OCI-LY3 (cell line): ENCODE data around the gene VAV1.

Experiments used
- EZH2phosphoT487 ChIP-seq: fragments of 200-600 bp; shearing (Covaris generic); IDR thresholded peaks from 2 replicates; pipeline ENCODE4 v1.6.1; 2018; ENCODE audit warnings: antibody characterized with exemption, mixed run types, low read depth
- TF ChIP-seq, protein P1 (sequence below): fragments of 200-600, 300-600 bp; sonication (generic); IDR thresholded peaks from 2 replicates; pipeline ENCODE4 v1.5.1; 2014; ENCODE audit warnings: antibody characterized with exemption, low read length, low read depth

DNA sequence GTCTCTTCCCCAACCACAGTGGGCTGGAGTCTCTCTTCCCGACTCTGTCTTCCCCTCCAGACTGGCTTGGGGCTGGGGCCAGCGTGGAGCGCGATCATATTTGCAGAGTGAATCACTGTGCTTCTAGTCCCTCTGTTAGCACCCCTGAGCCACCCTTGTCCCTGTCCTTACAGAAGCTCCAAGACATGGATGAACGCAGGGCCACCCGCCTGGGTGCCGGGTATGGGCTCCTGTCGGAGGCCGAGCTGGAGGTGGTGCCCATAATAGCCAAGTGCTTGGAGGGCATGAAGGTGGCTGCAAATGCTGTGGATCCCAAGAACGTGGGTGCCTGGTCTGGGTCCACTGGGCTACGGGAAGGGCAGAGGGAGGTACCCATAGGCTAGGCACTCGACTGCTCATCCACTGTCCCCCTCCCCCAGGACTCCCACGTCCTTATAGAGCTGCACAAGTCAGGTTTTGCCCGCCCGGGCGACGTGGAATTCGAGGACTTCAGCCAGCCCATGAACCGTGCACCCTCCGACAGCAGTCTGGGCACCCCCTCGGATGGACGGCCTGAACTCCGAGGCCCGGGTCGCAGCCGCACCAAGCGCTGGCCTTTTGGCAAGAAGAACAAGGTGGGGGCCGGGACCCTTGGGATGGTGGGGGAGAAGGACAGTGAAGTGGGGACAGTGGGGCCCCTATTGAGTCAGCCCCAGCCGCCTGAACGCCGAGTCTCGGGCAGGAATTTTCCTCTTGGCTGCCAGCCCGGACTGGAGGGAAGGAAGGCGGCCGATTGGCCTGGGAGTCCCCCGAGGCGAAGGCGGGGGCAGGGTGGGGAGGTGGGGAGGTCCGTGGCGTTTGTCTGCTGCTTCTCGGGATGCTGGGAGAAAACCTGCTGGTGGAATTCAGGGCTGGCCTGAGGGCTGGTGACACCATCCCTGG, 27.9 kb upstream of the VAV1 start:
- TF ChIP-seq, protein P1, sequence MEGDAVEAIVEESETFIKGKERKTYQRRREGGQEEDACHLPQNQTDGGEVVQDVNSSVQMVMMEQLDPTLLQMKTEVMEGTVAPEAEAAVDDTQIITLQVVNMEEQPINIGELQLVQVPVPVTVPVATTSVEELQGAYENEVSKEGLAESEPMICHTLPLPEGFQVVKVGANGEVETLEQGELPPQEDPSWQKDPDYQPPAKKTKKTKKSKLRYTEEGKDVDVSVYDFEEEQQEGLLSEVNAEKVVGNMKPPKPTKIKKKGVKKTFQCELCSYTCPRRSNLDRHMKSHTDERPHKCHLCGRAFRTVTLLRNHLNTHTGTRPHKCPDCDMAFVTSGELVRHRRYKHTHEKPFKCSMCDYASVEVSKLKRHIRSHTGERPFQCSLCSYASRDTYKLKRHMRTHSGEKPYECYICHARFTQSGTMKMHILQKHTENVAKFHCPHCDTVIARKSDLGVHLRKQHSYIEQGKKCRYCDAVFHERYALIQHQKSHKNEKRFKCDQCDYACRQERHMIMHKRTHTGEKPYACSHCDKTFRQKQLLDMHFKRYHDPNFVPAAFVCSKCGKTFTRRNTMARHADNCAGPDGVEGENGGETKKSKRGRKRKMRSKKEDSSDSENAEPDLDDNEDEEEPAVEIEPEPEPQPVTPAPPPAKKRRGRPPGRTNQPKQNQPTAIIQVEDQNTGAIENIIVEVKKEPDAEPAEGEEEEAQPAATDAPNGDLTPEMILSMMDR: no peak
- TF ChIP-seq EZH2phosphoT487: no peak
